ENCODE data around the gene NHSL2.
"Not testable (repeated sequence)": the region's sequence is repeated elsewhere in the genome, so short reads cannot be mapped to it uniquely, and the experiment has no call there.

NHSL2 gene

DNA sequence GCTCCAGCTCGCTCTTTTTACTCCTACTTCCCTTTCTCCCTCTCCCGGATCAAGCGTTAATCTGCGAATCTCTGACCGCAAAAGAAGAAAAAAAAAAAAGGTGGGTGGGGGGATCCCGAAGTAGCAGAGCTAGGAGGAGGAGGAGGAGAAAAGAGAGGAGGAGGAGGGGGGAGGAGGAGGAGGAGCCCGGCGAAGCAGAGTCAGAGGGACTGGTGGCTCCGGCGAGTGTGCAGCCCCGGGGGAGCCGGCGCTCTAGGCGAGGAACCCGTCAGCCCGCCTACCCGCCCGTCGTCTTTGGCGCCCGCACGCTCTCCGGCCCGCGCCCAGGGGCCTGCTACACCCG lies at the start of gene NHSL2:
Gene NHSL2, plus strand, starts transcription at position 203 of the 343 bp plus-strand sequence.
- DNase-seq = peak; percentile 8

DNA sequence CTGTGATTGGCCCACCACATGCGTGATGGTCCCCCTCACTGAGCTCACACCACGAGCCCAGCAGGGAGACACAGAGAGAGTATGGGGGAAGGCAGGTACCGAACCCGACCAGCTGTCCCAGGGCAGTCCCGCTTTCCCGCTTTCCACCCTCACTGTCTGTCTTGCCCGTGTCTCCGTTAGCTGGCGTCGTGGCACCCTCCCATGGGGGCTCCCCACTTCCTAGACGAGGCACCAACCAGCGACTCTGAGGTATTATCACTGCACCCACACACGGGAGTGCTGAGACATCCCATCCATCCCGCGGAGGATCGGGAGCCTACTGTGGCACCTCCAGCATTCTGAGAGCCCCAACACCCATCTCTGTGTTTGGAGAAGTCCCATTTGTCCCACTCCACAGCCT lies 43.0 kb upstream of the NHSL2 start:
- DNase-seq = no peak

DNA sequence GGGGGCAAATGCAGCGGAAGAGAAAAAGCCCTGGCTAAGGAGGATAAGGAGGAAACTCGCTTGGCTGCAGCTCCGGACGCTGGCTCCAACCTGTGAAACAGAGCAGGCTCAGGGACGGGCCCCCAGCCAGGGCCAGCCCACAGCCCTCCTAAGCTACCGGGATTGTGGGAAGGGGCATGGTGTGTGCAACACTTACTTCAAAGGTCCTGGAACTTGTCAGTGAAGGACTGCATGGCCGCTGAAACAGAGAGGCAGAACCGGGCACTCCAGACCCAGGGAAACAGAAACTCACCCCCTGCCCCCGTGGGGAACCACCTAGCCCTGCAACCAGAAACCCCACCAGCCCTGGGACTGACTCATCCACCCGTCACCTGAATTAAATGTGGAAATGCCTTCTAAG lies 41.1 kb upstream of the NHSL2 start:
- DNase-seq = not testable (repeated sequence)

DNA sequence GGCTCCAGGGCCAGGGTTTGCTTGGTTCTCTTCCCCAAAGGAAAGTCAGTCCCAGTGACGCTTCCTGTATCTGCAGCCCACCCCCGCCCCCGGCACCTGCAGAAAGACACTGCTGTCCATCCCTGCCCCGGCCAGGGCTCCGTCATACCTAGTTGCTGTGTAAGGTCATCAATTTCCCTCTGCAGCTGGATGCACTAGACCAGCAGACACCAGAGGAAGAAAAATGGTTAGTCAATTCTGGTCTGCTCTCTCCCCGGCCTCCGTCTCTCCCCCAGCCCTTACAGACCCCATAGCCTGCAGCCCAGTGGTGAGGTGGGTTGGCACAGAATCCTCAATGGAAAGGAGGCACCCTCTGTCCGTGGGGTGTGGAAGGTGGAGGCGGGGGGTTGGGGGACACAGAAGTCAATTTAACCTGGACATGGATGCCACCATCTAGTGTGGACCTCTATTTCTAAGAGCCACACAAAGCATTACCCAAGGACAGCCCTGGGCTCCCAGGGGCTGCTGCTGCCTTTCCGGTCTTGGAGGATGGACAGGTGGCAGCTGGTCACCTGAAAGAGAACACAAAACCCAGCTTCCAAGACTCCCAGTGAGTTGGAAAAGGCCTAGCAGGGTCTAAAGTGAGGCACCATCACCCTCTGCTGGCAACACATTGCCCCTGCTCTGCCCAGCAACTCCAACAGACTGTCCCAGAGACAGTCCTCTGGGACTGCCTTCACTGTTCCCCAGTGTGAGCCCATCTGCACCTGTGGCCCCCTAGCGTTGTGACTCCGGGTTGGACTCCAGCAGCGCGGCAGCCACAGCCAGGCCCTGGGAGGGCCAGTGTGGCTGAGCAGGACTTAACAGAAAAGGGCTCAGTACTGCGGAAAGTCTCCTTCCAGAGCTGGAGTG lies 40.2 kb upstream of the NHSL2 start:
- no peak for DNase-seq

DNA sequence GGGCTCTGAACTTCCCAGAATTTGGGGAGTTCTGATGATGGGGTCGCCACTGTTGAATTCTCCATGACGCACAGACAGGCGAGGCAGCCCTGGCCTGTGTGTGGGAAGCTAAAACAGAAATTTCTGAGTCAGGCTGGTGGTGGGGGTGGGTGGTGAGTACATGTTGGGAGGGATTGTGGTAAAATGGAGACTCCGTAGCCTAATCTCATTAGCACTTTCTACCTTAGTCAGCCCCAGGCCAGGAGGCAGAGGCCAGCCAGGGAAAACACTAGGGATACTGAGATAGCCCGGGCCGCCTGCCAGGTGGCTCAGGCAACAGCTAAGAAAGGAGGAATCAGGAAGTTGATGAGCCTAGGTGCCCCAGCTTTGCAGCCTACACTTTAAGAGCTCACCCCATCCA lies 39.3 kb upstream of the NHSL2 start:
- DNase-seq = no peak

DNA sequence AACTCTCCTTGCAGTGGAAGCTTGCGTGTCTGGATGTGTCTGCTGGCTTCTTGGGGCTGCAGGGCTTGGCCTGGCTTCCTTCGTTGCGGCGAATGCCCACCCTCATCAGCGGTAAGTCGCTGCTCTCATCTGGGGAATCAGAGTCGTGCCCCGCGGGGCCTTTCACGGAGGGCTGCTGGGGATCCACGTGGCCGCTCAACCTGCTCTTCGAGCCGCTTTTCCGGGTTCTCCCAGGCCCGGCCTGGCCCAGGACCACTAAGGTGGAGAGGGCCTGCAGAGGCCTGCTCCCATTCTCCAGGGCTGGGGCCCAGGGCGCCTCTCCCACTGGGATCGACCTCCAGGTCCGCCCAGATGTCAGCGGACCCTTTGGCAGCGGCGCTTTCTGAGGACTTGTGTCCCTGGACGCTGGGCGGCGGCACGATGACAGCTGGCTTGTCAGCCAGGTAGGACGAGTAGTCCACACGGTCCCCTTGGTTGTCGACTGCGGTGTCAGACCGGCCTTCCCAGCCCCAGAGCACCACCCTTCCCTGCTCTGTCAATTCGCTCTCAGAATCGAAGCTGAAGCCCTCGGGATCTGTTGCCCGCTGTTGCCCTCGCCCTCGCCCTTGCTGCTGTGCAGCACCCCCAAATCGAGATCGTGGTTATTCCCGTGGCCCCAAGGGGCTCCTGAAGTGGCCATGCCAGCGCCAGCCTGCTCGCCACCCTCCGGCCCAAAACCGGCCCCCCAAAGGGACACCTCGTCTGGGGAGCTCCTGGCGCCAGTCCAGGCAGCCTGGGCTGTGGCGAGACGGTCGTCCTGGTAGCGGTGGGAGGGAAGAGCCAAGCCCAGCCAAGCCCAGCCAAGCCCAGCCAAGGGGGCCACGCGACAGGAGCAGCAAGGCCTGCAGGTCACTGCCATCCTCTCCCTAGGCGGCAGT lies 37.8 kb upstream of the NHSL2 start:
- no peak for DNase-seq

DNA sequence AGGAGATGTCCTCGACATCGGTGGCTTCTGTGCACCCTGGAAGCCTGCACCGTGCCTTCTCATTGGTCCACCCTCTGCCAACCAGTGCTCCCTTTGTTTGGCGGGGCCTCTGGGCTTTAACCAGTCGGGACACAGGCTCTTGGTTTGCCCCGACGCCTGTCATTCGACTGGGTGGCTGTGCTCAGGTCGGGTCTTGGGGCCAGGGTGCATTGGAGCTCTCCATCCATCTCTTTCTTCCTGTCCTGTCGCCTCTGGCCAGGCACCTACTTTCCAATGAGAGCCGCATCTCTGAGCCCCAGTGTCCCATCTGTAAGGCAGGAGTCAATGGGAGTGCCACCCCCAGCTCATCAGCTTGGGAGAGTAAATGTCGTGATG lies 37.2 kb upstream of the NHSL2 start:
- DNase-seq = no peak

DNA sequence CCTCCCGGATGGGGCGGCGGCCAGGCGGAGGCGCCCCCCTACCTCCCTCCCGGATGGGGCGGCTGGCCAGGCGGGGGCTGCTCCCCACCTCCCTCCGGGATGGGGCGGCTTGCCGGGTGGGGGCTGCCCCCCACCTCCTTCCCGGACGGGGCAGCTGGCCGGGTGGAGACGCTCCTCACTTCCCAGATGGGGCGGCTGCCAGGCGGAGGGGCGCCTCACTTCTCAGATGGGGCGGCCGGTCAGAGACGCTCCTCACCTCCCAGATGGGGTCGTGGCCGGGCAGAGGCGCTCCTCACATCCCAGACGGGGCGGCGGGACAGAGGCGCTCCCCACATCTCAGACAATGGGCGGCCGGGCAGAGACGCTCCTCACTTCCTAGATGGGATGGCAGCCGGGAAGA lies 33.8 kb upstream of the NHSL2 start:
- DNase-seq = not testable (repeated sequence)

DNA sequence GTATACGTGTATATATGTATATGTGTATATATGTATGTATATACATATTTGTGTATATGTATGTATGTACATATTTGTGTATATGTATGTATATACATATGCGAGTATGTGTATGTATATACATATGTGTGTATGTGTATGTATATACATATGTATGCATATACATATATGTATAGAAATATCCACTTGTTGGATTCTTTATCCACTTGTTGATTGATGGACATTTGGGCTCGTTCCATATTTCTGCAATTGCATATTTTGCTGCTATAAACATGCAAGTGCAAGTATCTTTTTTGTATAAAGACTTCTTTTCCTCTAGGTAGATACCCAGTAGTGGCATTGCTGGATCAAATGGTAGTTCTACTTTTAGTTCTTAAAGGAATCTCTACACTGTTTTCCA lies 25.5 kb upstream of the NHSL2 start:
- DNase-seq = no peak

DNA sequence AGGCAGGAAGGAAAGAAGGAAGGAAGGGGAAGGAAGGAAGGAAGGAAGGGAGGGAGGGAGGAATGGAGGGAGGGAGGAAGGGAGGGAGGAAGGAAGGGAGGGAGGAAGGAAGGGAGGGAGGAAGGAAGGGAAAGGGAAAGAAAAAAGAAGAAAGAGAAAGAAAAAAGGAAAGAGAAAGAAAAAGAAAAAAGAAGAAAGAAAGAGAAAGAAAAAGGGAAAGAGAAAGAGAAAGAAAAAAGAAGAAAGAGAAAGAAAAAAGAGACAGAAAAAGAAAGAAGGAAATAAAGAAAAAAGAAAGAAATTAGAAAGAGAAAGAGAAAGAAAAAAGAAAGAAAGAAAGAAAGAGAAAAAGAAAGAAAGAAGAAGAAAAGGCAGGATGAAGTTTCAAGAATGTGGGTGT lies 15.0 kb upstream of the NHSL2 start:
- no peak for DNase-seq

DNA sequence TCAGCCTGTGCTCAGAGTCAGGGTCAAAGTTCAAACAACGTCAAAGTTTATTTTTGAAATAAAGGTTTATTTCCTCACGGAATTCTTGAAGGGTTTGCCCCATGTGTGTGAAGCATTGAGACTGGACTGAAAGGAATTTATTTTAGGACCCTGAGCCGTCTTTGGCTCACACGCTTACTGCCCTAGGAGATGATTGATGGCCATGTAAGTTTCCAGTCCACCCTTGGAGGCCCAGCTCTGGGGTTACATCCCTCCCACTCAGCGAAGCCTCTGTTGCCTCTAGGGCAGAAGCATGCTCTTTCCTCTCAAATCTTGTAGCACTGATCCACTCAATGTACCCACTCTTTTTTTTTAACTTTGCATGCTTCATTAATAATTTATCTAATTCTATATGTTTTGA lies 4.5 kb upstream of the NHSL2 start:
- no peak for DNase-seq

DNA sequence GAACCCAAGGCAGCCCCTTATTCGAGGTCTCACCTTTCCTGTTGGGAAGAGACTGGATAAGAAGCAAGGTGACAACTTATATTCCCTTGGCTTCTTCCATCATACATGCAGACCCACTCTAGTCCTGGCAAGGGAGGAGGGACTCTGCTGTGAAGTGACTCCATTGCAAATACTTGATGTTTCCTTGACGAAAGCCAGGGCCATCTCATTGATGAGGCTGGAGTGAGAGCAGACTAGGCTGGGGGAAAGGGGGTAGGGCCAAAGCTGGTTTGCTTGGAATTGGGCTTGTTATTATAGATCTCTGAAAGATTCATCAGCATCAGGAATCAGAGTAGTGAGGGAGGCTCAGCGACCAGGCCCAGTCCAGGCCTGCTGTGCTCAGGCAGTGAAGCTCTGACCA lies 2.3 kb upstream of the NHSL2 start:
- DNase-seq = no peak

DNA sequence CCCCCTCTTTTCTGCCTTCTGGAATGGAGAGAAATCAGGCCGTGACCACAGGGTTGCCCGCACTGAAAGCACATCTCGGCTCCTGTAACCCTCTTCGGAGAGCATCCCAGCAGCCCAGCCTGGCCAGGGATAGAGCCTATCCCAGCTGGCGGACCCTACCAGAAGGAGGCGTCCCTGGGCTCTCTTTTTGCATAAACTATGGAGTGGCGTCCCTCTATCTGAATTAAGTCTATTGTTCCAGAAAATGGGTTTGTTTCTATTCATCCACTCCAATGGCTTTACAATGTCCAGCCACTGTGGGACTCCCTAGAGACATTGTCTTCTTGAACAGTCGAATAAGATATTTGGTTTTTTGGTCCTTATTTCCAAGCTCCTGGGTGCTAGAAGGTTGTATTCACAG lies 689 bp upstream of the NHSL2 start:
- DNase-seq = no peak

DNA sequence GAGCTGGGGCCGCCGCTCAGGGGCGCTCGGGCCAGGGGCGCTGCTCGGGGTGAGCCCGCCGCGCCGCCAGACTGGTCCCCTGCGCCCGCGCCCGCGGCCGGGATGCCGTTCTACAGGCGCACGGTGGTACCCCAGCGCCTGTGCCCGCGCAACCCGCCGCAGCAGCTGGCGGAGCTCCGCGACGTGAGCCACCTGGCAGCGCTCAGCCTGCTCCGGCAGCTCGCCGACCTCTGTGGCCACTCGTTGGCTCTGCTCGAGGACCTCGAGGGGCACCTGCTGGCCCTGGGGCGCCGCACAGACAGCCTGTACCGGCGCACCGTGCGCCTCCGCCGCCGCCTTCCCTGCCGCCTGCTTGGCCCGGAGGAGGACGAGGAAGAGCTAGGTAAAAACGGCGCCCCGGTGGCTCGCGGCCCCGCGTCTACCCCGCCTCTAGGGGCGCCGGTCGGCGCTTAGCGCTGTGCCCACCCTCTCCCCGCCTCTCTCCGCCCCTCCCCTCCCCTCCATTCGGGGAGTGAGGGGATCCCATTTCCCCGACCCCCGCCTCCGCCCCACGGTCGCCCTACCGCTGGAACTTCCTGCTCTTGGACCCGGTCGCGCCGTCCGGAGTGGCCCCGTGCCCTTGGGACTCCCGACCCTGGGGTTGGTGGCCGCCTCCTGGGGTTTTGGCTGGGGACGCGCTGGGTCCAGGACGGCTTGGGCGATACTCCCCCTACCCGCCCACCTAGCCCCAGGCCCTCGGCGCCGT lies 513 bp downstream of the NHSL2 start:
- DNase-seq = peak; percentile 27

DNA sequence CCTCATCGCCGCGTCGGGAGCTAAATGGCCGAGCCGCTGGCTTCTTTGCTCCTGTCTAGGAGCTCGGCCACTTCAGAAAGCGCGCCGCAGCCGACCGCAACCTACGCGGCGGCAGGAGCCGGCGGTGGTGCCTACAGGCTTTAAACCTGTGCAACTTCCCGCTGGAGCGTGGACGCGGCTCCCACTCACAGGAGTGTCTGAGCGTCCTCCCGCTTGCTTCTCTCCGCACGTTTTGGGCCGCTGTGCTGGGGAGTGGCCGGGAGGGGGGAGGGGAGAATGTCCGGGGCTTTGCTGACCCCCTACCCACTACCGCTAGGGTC lies 1.0 kb downstream of the NHSL2 start:
- DNase-seq = peak; percentile 3

DNA sequence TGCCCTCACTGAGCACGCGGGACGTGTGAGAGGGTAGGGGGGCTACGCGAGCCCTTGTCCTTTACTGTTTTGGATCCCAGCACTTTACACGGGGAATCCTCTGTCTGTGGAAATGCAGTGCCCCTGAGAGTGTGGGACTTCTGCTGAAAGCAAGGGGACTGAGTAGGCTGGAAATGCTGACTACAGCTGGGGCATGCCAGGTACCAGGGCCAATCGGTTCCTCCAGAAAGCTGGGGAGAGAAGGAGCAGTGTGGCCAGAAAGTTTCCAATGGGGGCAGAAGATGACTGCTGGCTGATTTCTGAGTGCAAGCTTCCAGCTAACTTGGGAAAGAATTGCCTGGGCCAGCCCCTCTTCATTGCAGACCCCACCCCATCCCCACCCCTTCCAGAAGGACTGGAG lies 1.5 kb downstream of the NHSL2 start:
- DNase-seq = no peak

DNA sequence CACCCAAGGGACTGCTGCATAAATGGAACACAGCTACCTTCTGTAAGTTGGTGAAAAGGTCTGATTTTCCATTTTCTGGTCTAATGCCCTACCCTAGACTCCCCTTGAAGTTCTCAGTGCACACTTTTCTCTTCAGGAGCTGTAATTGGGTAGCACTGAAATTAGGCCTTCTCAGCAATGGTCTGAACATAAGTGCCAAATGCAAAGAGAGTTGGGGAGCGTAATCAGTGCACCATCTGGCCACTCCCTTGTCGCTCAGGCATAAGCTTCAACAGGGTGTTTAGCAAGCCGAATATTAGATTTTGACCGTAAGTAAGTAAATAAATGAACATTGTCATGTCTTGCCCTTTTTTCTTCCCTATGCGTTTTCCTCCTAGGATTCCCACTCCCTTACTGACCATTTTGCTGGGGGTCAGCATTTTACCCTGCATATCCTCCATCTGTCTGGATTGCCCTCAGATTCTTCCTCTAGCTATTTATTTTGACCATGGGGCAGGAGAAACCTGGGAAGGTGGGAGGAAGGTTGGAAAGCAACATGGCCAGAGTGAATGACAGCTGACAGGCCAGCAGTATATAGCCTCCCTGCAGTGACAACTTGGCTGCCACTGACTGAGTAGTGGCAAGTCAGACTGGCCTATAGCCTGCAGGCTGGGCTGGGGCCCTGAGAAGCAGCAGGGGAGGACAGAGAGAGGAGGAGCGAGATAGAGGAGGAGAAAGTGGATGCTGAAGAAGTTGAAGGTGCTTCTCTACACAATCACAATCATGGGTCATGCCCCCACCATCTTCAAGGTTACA lies 2.7 kb downstream of the NHSL2 start:
- no peak for DNase-seq

DNA sequence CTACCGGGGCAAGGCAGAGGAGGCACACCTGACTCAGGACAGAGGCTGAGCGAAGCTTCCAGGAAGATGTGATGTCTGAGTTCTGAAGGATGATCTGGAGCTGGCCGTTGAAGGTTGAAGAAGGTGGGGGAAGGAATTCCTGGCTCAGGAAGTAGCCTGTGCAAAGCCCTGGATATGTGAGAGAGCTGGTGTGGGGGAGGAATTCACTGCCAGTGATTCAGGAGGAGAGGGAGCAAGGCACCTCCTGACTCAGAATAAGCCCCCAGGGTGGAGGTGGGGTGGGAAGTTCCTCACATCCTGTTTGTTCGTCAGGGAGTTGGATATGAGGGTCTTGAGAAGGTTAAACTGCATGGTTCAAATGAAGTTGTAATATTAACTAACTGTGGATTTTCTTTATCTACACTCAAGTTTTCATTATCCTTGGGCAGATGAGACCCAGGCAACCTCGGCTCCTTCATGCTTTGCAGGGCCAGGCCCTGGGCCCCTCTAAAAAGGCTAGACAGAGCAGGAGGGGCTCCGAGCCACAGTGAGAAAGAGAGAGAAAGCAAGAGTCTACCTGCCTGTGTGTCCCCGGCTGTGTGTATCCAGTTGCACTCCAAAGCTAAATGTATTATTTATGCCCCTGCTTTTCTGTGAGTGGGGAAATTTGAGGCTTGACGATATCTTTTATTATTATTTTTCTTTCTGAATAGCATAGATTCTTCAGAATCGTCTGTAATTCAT lies 7.1 kb downstream of the NHSL2 start:
- DNase-seq = no peak

DNA sequence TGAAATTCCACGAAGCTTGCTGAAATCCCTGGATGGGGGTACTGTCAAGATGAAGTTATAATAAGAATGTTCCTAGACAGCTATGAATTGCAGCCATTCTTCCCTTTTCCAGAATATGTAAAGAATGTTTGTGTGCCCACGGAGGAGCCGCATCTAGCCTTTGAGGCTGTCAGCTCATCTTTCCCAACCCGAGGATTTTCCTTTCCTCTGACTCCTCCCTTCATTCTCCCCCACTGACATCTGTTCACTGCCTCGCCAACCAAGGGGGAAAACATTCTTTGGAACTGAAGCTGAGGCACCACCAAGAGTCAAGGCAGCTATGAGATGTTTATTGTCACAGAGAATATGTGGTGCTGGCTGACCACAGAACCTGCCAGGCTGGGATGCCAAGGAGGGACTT lies 8.8 kb downstream of the NHSL2 start:
- DNase-seq = no peak

DNA sequence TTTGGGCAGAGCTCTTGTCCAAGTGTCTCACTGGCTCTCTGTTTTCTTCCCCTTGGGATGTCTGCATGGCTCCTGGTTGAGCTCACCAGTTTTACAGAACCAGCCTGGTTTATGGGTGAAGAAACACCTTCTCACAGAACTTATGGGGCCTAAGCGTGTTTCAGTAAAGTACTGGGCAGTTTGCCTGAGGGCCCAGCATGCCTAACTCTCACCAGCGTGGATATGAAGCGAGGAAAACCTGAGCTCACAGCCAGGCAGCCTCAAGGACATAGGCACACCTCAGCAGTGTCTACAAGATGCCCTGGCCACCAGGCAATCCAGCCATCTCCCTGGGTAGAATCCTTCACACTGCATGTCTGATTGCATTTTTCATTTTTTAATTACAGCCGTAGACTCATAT lies 9.2 kb downstream of the NHSL2 start:
- no peak for DNase-seq

DNA sequence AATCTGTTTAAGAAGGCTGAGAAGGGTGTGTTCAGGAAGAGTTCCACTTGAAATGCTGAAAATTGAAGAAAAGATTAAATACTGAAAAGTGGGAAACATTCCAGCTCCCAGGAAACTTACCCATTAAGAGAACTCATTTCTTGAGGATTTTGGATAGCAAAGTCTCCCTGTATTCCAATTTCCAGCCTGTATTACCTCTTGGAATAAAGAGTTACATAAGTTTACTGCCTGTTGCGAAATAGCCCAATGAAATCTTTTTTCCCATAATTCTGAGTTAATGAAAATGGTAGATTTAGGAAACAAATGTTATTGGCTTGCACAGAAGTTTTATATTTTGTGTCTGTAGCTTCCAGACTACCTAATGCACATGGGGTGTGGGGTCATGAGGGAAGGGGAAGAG lies 12.0 kb downstream of the NHSL2 start:
- no peak for DNase-seq

DNA sequence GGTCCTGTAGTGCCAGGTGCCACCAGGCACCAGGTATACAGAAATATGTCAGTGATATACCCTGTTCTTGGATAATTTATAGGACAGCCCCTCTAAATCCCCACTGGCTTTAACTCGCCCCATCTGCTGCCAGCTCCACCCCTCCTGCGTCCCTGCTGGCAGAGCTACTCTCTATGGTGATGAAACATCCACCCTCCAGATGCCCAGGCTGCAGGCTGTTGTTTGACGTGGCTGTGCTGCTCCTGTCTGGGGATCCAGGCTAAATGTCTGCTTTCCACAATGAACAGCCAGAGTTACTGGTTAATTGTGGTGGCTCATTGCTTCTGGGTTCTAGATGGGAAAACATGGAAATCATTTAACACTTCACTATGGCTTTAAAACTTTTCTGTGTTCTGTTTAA lies 12.9 kb downstream of the NHSL2 start:
- no peak for DNase-seq

Measured in CD4-positive, alpha-beta T cell treated with Interleukin-6 for 4 hours (primary cell).